Neural cell (in vitro differentiated cells): ENCODE measurements around the gene THRA. TPM values are rescaled to one million over a fixed set of nuclear protein-coding genes. Genes with fewer than 3 reads are reported as not detected.

Experiments
- H2AFZ ChIP-seq: fragments of 200-600, 300-800 bp; sonication (generic), shearing (Covaris generic); 2 replicates; pipeline ENCODE4 v1.6.0; 2014; ENCODE audit warnings: low read depth, mild to moderate bottlenecking, antibody characterized with exemption, low read length, moderate library complexity
- H3F3A ChIP-seq: fragments of 200-600 bp; shearing (Covaris generic); 2 replicates; pipeline ENCODE4 v1.6.1; 2016; ENCODE audit warnings: mild to moderate bottlenecking, moderate library complexity, mixed read lengths, antibody characterized with exemption, low read length; ENCODE audit not compliant: insufficient read depth, poor library complexity, severe bottlenecking
- H3K27ac ChIP-seq: fragments of 200-600, 300-800 bp; sonication (generic), shearing (Covaris generic); 2 replicates; pipeline ENCODE4 v1.5.1; 2014; ENCODE audit warnings: mild to moderate bottlenecking, low read length, moderate library complexity
- H3K27me3 ChIP-seq: fragments of 300-800, 200-600 bp; sonication (generic), shearing (Covaris generic); 2 replicates; pipeline ENCODE4 v1.6.0; 2014; ENCODE audit warnings: mild to moderate bottlenecking, low read depth, low read length, moderate library complexity; ENCODE audit not compliant: insufficient read depth
- H3K36me3 ChIP-seq: fragments of 300-800, 200-600 bp; sonication (generic), shearing (Covaris generic); 2 replicates; pipeline ENCODE4 v1.5.1; 2014; ENCODE audit warnings: mild to moderate bottlenecking, antibody characterized with exemption, low read length, moderate library complexity; ENCODE audit not compliant: insufficient read depth
- H3K4me2 ChIP-seq: fragments of 300-800, 200-600 bp; sonication (generic), shearing (Covaris generic); 2 replicates; pipeline ENCODE4 v1.6.0; 2014; ENCODE audit warnings: mild to moderate bottlenecking, low read length
- H3K4me3 ChIP-seq: fragments of 300-800, 200-600 bp; sonication (generic), shearing (Covaris generic); 2 replicates; pipeline ENCODE4 v1.5.1; 2014; ENCODE audit warnings: mild to moderate bottlenecking, low read length, moderate library complexity
- H3K79me2 ChIP-seq: fragments of 200-600 bp; shearing (Covaris generic); replicated peaks from 2 replicates; pipeline ENCODE4 v1.6.0; 2014; ENCODE audit warnings: mild to moderate bottlenecking, low read length, moderate library complexity; ENCODE audit not compliant: insufficient read depth
- H3K9ac ChIP-seq: fragments of 300-800, 200-600 bp; sonication (generic), shearing (Covaris generic); 2 replicates; pipeline ENCODE4 v1.6.1; 2016; ENCODE audit warnings: mild to moderate bottlenecking, low read length, mixed read lengths
- H3K9me2 ChIP-seq: fragments of 200-600 bp; shearing (Covaris generic); 2 replicates; pipeline ENCODE4 v1.6.1; 2016; ENCODE audit warnings: mild to moderate bottlenecking, low read length, mixed read lengths; ENCODE audit not compliant: insufficient read depth
- H3K9me3 ChIP-seq: fragments of 200-600, 300-800 bp; sonication (generic), shearing (Covaris generic); 2 replicates; pipeline ENCODE4 v1.6.1; 2016; ENCODE audit warnings: mild to moderate bottlenecking, mixed run types, low read length, moderate library complexity, mixed read lengths
- H4K20me1 ChIP-seq: fragments of 200-600 bp; shearing (Covaris generic); 2 replicates; pipeline ENCODE4 v1.6.1; 2016; ENCODE audit warnings: mild to moderate bottlenecking, mixed run types; ENCODE audit not compliant: insufficient read depth
- CTCF ChIP-seq: fragments of 450-650 bp; IDR thresholded peaks from 2 replicates; pipeline ENCODE4 v1.5.1; 2014; ENCODE audit warnings: antibody characterized with exemption, mild to moderate bottlenecking, moderate library complexity; ENCODE audit not compliant: poor library complexity, severe bottlenecking
- EP300 ChIP-seq: fragments of 450-650 bp; conservative IDR thresholded peaks from 2 replicates; pipeline ENCODE4 v1.6.1; 2014; ENCODE audit warnings: antibody characterized with exemption, mild to moderate bottlenecking, moderate library complexity; ENCODE audit not compliant: poor library complexity, severe bottlenecking
- EZH2 ChIP-seq: fragments of 200-600, 300-800 bp; shearing (Covaris generic), sonication (generic); IDR thresholded peaks from 2 replicates; pipeline ENCODE4 v1.6.1; 2014; ENCODE audit warnings: antibody characterized with exemption, low read length, borderline replicate concordance, mild to moderate bottlenecking; ENCODE audit not compliant: insufficient read depth, poor library complexity, severe bottlenecking
- MXI1 ChIP-seq: fragments of 450-650 bp; conservative IDR thresholded peaks from 2 replicates; pipeline ENCODE4 v1.6.1; 2014; ENCODE audit warnings: antibody characterized with exemption, mild to moderate bottlenecking; ENCODE audit not compliant: poor library complexity, severe bottlenecking
- POLR2AphosphoS5 ChIP-seq: IDR thresholded peaks from 2 replicates; pipeline ENCODE4 v1.6.1; 2012
- RAD21 ChIP-seq: fragments of 450-650 bp; conservative IDR thresholded peaks from 2 replicates; pipeline ENCODE4 v1.6.1; 2014; ENCODE audit warnings: antibody characterized with exemption, mild to moderate bottlenecking, moderate library complexity
- SMC3 ChIP-seq: fragments of 450-650 bp; conservative IDR thresholded peaks from 2 replicates; pipeline ENCODE4 v1.6.1; 2014; ENCODE audit warnings: antibody characterized with exemption, mild to moderate bottlenecking, moderate library complexity; ENCODE audit not compliant: poor library complexity
- TAF1 ChIP-seq: IDR thresholded peaks from 2 replicates; pipeline ENCODE4 v1.6.1; 2012; ENCODE audit warnings: low read depth
- polyA plus RNA-seq: library from polyadenylated mRNA; depleted of rRNA; stranded (reverse); fragments of >200 nt; gene quantifications from 2 replicates; pipeline ENCODE4 v1.2.3, GENCODE V29; 2014
- TF ChIP-seq, protein P1 (sequence below): IDR thresholded peaks from 2 replicates; pipeline ENCODE4 v1.6.1; 2012; ENCODE audit warnings: borderline replicate concordance

Gene THRA
- polyA plus RNA-seq, 1 donor from 2014 or later, result 97.2 TPM

GRCh38 chr17:40108970-40109824 lies 46.4 kb downstream of the THRA start:
- Histone ChIP-seq H3K4me3 (no peak overlapping the region), H3K9me3 (no peaks in the 10 kb centered on the region), H3K79me2 (no peaks in the 10 kb centered on the region), H3F3A (no peaks in the 10 kb centered on the region), H2AFZ (no peak overlapping the region), H3K27me3 (no peaks in the 10 kb centered on the region), H3K9me2 (no peaks in the 10 kb centered on the region), H3K4me2 (no peak overlapping the region), H3K9ac (no peak overlapping the region), H3K36me3 (no peaks in the 10 kb centered on the region), H4K20me1 (no peaks in the 10 kb centered on the region), H3K27ac (no peak overlapping the region)
- no peak for TF ChIP-seq POLR2AphosphoS5
- TF ChIP-seq EZH2, result no peak
- TF ChIP-seq, protein P1, sequence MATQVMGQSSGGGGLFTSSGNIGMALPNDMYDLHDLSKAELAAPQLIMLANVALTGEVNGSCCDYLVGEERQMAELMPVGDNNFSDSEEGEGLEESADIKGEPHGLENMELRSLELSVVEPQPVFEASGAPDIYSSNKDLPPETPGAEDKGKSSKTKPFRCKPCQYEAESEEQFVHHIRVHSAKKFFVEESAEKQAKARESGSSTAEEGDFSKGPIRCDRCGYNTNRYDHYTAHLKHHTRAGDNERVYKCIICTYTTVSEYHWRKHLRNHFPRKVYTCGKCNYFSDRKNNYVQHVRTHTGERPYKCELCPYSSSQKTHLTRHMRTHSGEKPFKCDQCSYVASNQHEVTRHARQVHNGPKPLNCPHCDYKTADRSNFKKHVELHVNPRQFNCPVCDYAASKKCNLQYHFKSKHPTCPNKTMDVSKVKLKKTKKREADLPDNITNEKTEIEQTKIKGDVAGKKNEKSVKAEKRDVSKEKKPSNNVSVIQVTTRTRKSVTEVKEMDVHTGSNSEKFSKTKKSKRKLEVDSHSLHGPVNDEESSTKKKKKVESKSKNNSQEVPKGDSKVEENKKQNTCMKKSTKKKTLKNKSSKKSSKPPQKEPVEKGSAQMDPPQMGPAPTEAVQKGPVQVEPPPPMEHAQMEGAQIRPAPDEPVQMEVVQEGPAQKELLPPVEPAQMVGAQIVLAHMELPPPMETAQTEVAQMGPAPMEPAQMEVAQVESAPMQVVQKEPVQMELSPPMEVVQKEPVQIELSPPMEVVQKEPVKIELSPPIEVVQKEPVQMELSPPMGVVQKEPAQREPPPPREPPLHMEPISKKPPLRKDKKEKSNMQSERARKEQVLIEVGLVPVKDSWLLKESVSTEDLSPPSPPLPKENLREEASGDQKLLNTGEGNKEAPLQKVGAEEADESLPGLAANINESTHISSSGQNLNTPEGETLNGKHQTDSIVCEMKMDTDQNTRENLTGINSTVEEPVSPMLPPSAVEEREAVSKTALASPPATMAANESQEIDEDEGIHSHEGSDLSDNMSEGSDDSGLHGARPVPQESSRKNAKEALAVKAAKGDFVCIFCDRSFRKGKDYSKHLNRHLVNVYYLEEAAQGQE, result no peak
- TF ChIP-seq SMC3, result no peak
- TF ChIP-seq EP300, result no peak
- TF ChIP-seq MXI1, result no peak
- no peak for TF ChIP-seq TAF1

- H3K9me3 ChIP-seq, result no peaks in the 10 kb centered on the region
- no peaks in the 10 kb centered on the region for H3K79me2 ChIP-seq
- H4K20me1 ChIP-seq, result no peaks in the 10 kb centered on the region
- no peak overlapping the region for H3K4me2 ChIP-seq
- H3K27ac ChIP-seq, result no peak overlapping the region
- H2AFZ ChIP-seq, result no peak overlapping the region
- H3K36me3 ChIP-seq, result no peaks in the 10 kb centered on the region
- TF ChIP-seq POLR2AphosphoS5, result no peak
- no peak for TF ChIP-seq SMC3
- TF ChIP-seq CTCF, result no peak
- TF ChIP-seq, protein P1, result no peak
- TF ChIP-seq EP300, result no peak
- TF ChIP-seq RAD21, result no peak
- TF ChIP-seq TAF1, result no peak
- no peak for TF ChIP-seq EZH2
- no peak for TF ChIP-seq MXI1
- H3K27me3 ChIP-seq, result no peaks in the 10 kb centered on the region
- no peaks in the 10 kb centered on the region for H3K9me2 ChIP-seq
- H3K4me3 ChIP-seq, result no peak overlapping the region
- H3K9ac ChIP-seq, result no peak overlapping the region
- no peaks in the 10 kb centered on the region for H3F3A ChIP-seq
These were observed 47.5 kb downstream of the THRA start for GRCh38 chr17:40110026-40110845.
